ENCODE results near the gene WHAMM.

Gene WHAMM

GRCh38 chr15:82838096-82838735, 28.8 kb downstream of the WHAMM start:
- no peak overlapping the region for H3K27ac Mint-ChIP-seq
- peaks cover 71% of the 10 kb centered on the region for H3K36me3 Mint-ChIP-seq (ENCODE audit: low read depth)
- peaks cover 5% of the 10 kb centered on the region for H3K9me3 Mint-ChIP-seq
- no peak for DNase-seq (ENCODE audit: low spot score)
- no peaks in the 10 kb centered on the region for H3K27me3 Mint-ChIP-seq (ENCODE audit: low read depth)
- no peak overlapping the region for H3K4me3 Mint-ChIP-seq
- H3K4me1 Mint-ChIP-seq (ENCODE audit: low read depth), result peaks cover 3% of the 10 kb centered on the region

GRCh38 chr15:82839136-82839535, 29.7 kb downstream of the WHAMM start:
- Mint-ChIP-seq H3K27me3 (ENCODE audit: low read depth) (no peaks in the 10 kb centered on the region), H3K4me1 (ENCODE audit: low read depth) (peaks cover 1% of the 10 kb centered on the region), H3K36me3 (ENCODE audit: low read depth) (peaks cover 69% of the 10 kb centered on the region), H3K27ac (no peak overlapping the region), H3K9me3 (peaks cover 5% of the 10 kb centered on the region), H3K4me3 (no peak overlapping the region)
- no peak for DNase-seq (ENCODE audit: low spot score)

GRCh38 chr15:82840166-82840565, 30.7 kb downstream of the WHAMM start:
- peaks cover 65% of the 10 kb centered on the region for H3K36me3 Mint-ChIP-seq (ENCODE audit: low read depth)
- peaks cover 6% of the 10 kb centered on the region for H3K27me3 Mint-ChIP-seq (ENCODE audit: low read depth)
- no peak for DNase-seq (ENCODE audit: low spot score)
- peaks cover 6% of the 10 kb centered on the region for H3K4me1 Mint-ChIP-seq (ENCODE audit: low read depth)
- H3K4me3 Mint-ChIP-seq, result no peak overlapping the region
- no peak overlapping the region for H3K27ac Mint-ChIP-seq
- peaks cover 5% of the 10 kb centered on the region for H3K9me3 Mint-ChIP-seq

- H3K27me3 Mint-ChIP-seq (ENCODE audit: low read depth), result peaks cover 6% of the 10 kb centered on the region
- no peak for DNase-seq (ENCODE audit: low spot score)
- peaks cover 40% of the 10 kb centered on the region for H3K36me3 Mint-ChIP-seq (ENCODE audit: low read depth)
- H3K4me3 Mint-ChIP-seq, result no peak overlapping the region
- H3K9me3 Mint-ChIP-seq, result peaks cover 5% of the 10 kb centered on the region
- H3K4me1 Mint-ChIP-seq (ENCODE audit: low read depth), result peaks cover 6% of the 10 kb centered on the region
- H3K27ac Mint-ChIP-seq, result no peak overlapping the region
Observed at GRCh38 chr15:82843566-82843965, 34.1 kb downstream of the WHAMM start.

- Mint-ChIP-seq H3K4me1 (ENCODE audit: low read depth) (peaks cover 13% of the 10 kb centered on the region), H3K4me3 (no peak overlapping the region), H3K27me3 (ENCODE audit: low read depth) (peaks cover 6% of the 10 kb centered on the region), H3K27ac (no peak overlapping the region), H3K9me3 (no peaks in the 10 kb centered on the region), H3K36me3 (ENCODE audit: low read depth) (peaks cover 41% of the 10 kb centered on the region)
- DNase-seq (ENCODE audit: low spot score), result no peak
Observed at GRCh38 chr15:82845686-82846085, 36.3 kb downstream of the WHAMM start.

- Mint-ChIP-seq H3K4me1 (ENCODE audit: low read depth) (peaks cover 13% of the 10 kb centered on the region), H3K36me3 (ENCODE audit: low read depth) (peaks cover 43% of the 10 kb centered on the region)
Observed at GRCh38 chr15:82846621-82847020, 37.2 kb downstream of the WHAMM start.

GRCh38 chr15:82847703-82848102, 38.3 kb downstream of the WHAMM start:
- Mint-ChIP-seq H3K27me3 (ENCODE audit: low read depth) (peaks cover 6% of the 10 kb centered on the region), H3K4me1 (ENCODE audit: low read depth) (peaks cover 13% of the 10 kb centered on the region), H3K36me3 (ENCODE audit: low read depth) (peaks cover 39% of the 10 kb centered on the region), H3K27ac (no peak overlapping the region), H3K4me3 (no peak overlapping the region), H3K9me3 (no peaks in the 10 kb centered on the region)
- DNase-seq (ENCODE audit: low spot score), result no peak

More at GRCh38 chr15:82846621-82847020, 37.2 kb downstream of the WHAMM start:
- H3K4me3 Mint-ChIP-seq, result no peak overlapping the region
- H3K27ac Mint-ChIP-seq, result no peak overlapping the region
- H3K27me3 Mint-ChIP-seq (ENCODE audit: low read depth), result peaks cover 6% of the 10 kb centered on the region
- H3K9me3 Mint-ChIP-seq, result no peaks in the 10 kb centered on the region
- no peak for DNase-seq (ENCODE audit: low spot score)

- Mint-ChIP-seq H3K4me3 (no peak overlapping the region), H3K36me3 (ENCODE audit: low read depth) (peaks cover 39% of the 10 kb centered on the region), H3K9me3 (no peaks in the 10 kb centered on the region), H3K4me1 (ENCODE audit: low read depth) (peaks cover 13% of the 10 kb centered on the region), H3K27ac (no peak overlapping the region), H3K27me3 (ENCODE audit: low read depth) (peaks cover 6% of the 10 kb centered on the region)
- no peak for DNase-seq (ENCODE audit: low spot score)
Observed at GRCh38 chr15:82848241-82848993, 39.0 kb downstream of the WHAMM start.

GRCh38 chr15:82849556-82850512, 40.4 kb downstream of the WHAMM start:
- peaks cover 11% of the 10 kb centered on the region for H3K4me1 Mint-ChIP-seq (ENCODE audit: low read depth)
- H3K4me3 Mint-ChIP-seq, result no peak overlapping the region
- no peaks in the 10 kb centered on the region for H3K9me3 Mint-ChIP-seq
- DNase-seq (ENCODE audit: low spot score), result peak; percentile 48
- peaks cover 3% of the 10 kb centered on the region for H3K27me3 Mint-ChIP-seq (ENCODE audit: low read depth)
- H3K36me3 Mint-ChIP-seq (ENCODE audit: low read depth), result peaks cover 35% of the 10 kb centered on the region
- no peak overlapping the region for H3K27ac Mint-ChIP-seq

- Mint-ChIP-seq H3K27ac (no peak overlapping the region), H3K4me3 (no peak overlapping the region)
- no peak for DNase-seq (ENCODE audit: low spot score)
Observed at GRCh38 chr15:82850731-82851130, 41.3 kb downstream of the WHAMM start.

GRCh38 chr15:82851306-82851850, 42.0 kb downstream of the WHAMM start:
- no peak for DNase-seq (ENCODE audit: low spot score)
- peaks cover 7% of the 10 kb centered on the region for H3K4me1 Mint-ChIP-seq (ENCODE audit: low read depth)
- H3K9me3 Mint-ChIP-seq, result no peaks in the 10 kb centered on the region
- no peaks in the 10 kb centered on the region for H3K27me3 Mint-ChIP-seq (ENCODE audit: low read depth)
- no peak overlapping the region for H3K27ac Mint-ChIP-seq
- peaks cover 32% of the 10 kb centered on the region for H3K36me3 Mint-ChIP-seq (ENCODE audit: low read depth)
- H3K4me3 Mint-ChIP-seq, result no peak overlapping the region

More at GRCh38 chr15:82850731-82851130, 41.3 kb downstream of the WHAMM start:
- no peaks in the 10 kb centered on the region for H3K9me3 Mint-ChIP-seq
- H3K4me1 Mint-ChIP-seq (ENCODE audit: low read depth), result peaks cover 7% of the 10 kb centered on the region
- peaks cover 32% of the 10 kb centered on the region for H3K36me3 Mint-ChIP-seq (ENCODE audit: low read depth)
- H3K27me3 Mint-ChIP-seq (ENCODE audit: low read depth), result no peaks in the 10 kb centered on the region

GRCh38 chr15:82851981-82852511, 42.6 kb downstream of the WHAMM start:
- DNase-seq (ENCODE audit: low spot score), result no peak
- Mint-ChIP-seq H3K4me3 (no peak overlapping the region), H3K27ac (no peak overlapping the region), H3K27me3 (ENCODE audit: low read depth) (no peaks in the 10 kb centered on the region), H3K9me3 (no peaks in the 10 kb centered on the region), H3K4me1 (ENCODE audit: low read depth) (peaks cover 7% of the 10 kb centered on the region), H3K36me3 (ENCODE audit: low read depth) (peaks cover 27% of the 10 kb centered on the region)

GRCh38 chr15:82852941-82853561, 43.6 kb downstream of the WHAMM start:
- no peak for DNase-seq (ENCODE audit: low spot score)
- no peak overlapping the region for H3K27ac Mint-ChIP-seq
- peaks cover 7% of the 10 kb centered on the region for H3K4me1 Mint-ChIP-seq (ENCODE audit: low read depth)
- no peak overlapping the region for H3K4me3 Mint-ChIP-seq
- no peaks in the 10 kb centered on the region for H3K9me3 Mint-ChIP-seq
- no peaks in the 10 kb centered on the region for H3K27me3 Mint-ChIP-seq (ENCODE audit: low read depth)
- peaks cover 27% of the 10 kb centered on the region for H3K36me3 Mint-ChIP-seq (ENCODE audit: low read depth)

Measured in T-helper 2 cell treated with Interferon-gamma antibody and Interleukin-4, amounts not matched to agents 5 μg/mL and 100 μg/mL, for 36 hours (primary cell).